ENCODE results near the gene SOCS4.
"Not testable (repeated sequence)": the region's sequence is repeated elsewhere in the genome, so short reads cannot be mapped to it uniquely, and the experiment has no call there.

SOCS4 gene

DNA sequence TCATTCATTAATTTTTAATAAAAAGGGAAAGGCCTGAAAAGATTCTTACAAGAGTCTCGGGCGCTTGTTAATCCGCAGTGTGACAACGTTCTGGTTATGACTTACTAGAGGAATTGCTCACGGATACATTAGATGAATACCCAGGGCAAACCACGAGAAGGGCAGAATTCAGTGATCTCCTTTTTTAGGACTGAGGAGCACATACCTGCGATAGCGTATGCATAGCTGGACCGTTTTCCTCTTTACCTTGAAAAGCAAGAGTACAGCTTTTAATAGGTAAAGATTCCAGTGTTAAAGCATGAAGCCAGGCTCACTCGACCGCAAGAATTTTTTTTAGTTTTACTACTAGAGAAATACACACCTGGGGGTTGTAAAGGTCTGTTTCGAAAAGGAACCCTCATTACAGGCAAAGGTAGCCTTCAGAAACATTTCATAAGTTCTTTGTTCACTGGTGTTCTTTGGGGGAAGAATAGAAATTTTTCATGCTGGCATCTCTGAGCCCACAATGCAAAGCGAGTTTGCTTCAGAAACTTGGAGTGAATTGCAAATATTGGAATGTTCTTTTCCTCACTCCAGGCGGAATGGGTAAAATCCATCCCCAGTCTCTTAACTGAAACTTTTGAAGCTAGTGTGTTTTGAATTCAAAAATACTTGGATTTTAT, 25.4 kb downstream of the SOCS4 start:
- DNase-seq (ENCODE audit: low read depth): no peak

DNA sequence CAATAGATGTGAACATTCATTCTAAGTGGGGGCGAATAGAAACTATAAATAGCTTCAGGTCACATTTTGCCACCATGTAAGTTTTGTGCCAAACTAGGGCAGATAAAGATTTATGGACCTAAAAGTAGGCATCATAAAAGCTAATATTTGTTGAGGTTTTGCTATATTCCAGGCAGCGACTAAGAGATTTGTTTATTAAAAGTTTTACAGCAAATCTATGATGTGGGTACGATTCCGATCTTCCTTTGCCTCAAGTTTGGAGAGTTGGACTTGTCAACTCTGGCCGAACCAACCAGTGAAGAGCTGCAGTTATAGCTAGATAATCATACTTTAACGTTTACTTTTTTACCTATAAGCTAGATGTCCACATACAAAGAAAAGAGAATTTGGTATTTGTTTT, 26.0 kb downstream of the SOCS4 start:
- no peak for DNase-seq (ENCODE audit: low read depth)

DNA sequence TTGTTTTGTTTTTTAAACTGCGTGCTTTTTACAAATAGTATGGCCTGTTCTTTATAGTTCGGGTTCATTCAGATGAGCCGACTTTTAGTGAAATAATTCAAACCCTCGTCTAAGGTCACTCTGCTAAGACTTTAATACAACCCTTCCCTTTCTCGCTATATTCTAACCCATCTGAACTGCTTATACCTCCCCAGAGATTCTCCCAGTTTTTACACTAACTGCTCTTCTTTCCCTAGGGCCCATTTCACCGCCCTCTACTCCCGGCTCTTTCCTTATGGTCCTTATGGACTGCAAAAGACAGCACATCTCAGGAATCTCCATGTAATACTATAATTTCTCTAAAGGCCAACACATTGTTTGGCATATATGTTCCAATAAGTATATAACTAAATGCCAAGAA, 26.5 kb downstream of the SOCS4 start:
- no peak for DNase-seq (ENCODE audit: low read depth)

DNA sequence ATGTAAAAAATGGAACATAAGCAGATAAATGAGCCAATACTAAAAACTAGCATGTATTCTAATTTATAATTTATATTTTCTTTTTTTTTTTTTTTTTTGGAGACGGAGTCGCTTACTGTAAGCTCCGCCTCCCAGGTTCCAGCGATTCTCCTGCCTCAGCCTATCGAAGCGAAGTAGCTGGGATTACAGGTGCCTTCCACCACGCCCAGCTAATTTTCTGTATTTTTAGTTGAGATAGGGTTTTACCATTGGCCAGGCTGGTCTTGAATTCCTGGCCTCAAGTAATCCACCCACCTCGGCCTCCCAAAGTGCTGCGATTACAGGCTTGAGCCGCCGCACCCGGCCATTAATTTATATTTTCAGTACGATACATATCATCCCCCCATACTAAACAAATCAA, 27.1 kb downstream of the SOCS4 start:
- no peak for DNase-seq (ENCODE audit: low read depth)

DNA sequence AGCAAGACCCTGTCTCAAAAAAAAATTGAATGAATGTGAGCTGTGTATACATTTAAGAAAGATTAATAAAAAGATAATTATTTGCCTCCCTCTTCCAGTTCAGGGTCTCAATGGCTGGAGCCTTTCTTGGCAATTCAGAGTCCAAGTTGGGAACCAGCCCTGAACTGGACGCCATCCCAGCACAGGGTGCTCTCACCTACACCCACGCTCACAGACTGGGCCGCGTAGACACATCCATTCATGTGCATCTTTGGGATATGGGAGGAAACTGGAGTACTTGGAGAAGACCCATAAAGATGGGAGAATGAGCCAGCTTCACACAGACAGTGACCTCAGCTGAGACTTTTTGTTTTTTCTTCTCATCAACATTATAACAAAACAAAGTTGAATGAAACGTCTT, 30.9 kb downstream of the SOCS4 start:
- DNase-seq (ENCODE audit: low read depth): no peak

DNA sequence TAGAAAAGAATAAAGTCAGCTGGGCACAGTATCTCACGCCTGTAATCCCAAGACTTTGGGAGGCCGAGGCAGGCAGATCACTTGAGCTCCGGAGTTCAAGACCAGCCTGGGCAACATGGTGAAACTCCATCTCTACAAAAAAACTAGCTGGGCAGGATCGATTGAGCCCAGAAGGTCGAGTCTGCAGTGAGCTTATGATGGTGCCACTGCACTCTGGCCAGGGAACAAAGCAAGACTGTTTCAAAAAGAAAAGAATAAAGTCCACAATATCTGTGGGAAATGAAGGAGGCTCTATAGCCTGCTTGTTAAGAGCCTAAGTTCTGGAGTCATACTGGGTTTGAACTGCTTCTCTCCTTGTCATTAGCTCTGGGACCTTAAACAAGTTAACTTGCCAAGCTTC, 32.3 kb downstream of the SOCS4 start:
- no peak for DNase-seq (ENCODE audit: low read depth)

DNA sequence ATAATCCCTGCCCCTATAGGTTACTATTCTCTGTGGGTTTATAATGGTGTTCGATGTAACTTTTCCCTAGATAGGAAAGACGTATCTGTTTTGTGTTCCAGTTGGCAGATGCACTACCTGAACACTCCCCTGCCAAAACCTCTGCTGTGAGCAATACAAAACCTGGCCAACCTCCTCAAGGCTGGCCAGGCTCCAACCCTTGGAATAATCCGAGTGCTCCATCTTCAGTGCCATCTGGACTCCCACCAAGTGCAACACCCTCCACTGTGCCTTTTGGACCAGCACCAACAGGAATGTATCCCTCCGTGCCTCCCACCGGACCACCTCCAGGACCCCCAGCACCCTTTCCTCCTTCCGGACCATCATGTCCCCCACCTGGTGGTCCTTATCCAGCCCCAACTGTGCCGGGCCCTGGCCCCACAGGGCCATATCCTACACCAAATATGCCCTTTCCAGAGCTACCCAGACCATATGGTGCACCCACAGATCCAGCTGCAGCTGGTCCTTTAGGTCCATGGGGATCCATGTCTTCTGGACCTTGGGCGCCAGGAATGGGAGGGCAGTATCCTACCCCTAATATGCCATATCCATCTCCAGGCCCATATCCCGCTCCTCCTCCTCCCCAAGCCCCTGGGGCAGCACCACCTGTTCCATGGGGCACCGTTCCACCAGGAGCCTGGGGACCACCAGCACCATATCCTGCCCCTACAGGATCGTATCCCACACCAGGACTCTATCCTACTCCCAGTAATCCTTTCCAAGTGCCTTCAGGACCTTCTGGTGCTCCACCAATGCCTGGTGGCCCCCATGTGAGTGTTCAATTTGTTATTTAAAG, 35.7 kb downstream of the SOCS4 start:
- DNase-seq (ENCODE audit: low read depth): no peak

DNA sequence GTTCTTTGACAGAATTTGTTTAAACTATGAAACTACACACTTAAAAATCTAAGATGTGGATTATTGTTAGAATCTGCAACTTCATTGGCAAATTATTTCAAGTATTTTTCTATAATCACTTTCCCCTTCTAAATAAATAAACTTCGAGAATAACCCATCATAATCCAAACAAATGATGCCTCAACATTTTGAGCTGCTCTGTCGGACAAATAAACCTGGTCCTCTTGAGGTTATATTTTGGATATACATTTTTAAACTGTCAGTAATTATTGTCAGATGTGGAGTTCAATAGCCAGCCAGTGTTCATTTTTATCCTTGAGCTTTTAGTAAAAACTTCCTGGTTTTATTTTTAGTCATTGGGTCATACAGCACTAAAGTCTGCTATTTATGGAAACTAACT, 37.9 kb downstream of the SOCS4 start:
- DNase-seq (ENCODE audit: low read depth): not testable (repeated sequence)

DNA sequence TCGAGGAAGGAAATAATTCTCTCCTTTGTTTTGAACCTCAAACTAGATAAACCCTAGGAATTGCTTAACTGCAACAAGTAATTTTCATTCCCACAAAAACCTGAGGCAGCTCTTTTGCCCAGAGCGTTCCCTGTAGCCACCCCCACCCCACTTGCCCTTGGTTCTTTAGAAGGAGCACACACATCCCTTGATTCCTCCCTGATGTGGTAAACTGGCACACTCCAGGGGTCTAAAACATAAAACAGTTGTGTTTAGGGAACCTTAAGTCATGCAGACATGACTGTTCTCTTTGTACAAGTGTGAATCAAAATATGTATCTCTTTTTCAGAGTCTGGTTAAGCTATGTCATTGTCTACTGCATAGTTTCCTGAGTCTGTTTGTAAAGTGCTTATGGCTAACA, 38.4 kb downstream of the SOCS4 start:
- DNase-seq (ENCODE audit: low read depth): no peak

DNA sequence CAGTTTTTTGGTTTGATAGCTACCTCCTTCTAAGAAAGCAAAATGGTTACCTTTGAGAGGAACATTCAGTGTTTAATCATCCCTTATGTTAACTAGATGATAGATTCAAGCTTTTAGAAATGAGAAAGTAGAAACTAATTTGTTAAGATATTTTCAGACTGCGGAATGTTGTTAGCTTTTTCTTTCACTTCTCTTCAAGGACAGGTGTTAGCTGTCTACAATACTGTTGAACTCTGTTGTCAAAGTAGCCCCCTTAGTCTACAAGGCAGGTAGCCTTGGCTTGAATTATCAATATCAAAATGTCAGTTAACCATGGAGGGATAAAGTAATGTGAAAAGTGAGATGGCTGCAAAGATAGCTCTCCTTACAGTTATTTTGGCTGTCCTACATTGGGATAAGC, 39.2 kb downstream of the SOCS4 start:
- no peak for DNase-seq (ENCODE audit: low read depth)

DNA sequence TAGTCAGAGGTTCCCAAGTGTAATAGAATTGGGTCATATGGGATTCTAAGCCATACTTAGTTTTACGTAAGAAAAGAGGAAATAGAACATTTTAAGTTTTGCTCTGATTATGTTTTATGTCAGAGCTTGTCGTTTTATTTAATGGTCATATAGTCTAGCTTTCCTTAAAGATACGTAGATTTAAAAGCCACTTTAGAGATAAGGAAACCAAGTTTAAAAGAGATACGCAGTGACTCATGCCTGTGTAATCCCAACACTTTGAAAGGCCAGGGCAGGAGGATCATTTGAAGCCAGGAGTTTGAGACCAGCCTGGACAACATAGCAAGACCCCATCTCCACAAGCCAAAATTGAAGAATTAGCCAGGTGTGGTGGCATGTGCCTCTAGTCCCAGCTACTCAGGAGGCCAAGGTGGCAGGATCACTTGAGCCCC, 44.0 kb downstream of the SOCS4 start:
- no peak for DNase-seq (ENCODE audit: low read depth)

DNA sequence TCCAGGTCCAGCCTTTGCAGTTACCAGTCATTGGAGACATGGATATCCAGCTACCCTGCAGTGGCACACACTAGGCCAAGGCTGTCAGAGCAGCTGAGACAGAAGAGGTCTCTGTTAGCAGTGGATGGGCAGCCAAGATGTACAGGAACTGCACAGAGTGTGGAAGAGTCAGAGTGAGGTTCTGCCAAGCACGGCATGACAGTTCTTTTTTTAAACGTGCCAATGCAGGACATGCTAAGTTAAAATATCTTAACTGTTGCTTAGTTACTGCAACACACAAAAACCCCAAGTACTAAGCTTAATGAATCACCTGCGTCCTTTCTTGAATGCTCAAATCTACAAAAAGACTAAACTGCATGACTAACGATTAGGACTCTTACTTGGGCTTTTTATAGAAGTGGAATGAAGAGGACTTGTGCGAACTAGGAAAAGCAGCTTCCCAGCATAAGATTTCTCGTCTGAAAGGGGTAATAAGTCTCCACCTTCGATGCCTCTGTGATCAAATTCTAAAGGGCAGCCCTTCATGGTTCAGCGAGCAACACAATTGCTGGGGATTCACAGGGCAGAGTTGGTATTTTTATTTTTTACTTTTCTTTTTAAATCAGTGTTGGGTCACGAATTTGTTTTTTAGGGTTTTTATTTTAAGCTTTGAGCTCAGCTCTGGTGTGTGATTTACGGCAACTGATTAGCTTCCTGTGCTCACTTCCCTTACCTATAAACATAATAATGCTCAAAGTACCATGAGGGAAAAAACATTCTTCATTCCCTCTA, 45.0 kb downstream of the SOCS4 start:
- DNase-seq (ENCODE audit: low read depth): no peak

DNA sequence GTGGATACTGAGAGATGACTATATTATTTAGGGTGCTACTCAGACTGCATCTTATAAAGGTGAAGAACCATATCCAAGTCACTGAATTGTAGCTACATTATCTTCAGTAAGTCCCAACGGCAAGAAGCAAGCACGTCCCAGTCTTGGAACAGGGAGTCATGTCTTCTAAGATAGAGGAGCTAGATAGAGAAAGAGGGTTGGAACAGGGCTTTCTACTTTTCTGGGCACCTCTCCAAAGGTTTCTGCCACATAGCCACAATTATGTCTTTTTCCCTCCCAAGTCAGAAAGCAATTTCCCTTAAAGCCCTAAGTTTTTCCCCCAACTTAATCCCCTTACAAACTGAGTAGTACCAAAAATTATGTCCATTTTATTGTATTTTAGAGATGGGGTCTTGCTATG, 46.8 kb downstream of the SOCS4 start:
- no peak for DNase-seq (ENCODE audit: low read depth)

DNA sequence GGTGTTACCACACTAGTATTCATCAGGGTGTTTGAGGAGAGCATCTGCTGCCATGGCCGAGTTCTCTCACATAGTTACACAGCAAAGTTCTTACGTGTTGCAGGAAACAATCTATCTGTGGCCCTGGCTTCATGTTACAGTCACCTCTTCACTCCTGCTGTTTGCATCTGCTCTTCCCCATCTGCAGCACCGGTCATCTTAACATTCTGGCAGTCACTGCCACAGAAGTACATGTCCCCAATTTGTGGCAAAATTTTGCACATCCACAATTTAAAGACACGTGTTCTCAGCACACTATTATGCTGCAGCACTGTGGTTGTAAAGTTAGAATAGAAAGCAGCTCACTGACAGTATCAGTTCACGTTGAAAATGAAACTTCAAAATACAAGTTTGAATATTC, 47.6 kb downstream of the SOCS4 start:
- no peak for DNase-seq (ENCODE audit: low read depth)

DNA sequence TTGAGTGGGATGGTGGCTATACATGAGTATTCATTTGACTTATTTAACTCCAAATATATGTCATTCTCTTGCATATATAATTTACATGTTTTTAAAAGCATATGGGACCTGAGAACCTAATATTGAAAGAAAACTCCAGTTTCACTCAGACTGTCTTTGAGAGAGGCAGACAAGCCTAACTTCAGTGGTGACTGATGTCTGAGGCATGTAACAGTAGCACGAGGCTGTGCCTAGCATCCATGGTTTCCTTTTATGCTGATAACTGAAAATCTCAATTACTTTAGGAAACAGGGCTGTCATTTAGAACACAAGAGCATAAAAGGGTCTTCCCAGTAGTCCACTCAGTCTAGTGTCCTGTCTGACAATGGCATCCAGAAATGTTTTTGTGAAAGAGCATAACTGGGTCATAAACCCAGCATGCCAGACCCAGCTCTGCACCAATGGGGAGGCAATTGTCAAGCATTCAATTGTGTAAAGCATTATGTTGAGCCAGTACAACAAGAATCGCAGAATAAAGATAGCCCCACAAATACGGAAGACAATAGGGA, 48.7 kb downstream of the SOCS4 start:
- DNase-seq (ENCODE audit: low read depth): no peak

DNA sequence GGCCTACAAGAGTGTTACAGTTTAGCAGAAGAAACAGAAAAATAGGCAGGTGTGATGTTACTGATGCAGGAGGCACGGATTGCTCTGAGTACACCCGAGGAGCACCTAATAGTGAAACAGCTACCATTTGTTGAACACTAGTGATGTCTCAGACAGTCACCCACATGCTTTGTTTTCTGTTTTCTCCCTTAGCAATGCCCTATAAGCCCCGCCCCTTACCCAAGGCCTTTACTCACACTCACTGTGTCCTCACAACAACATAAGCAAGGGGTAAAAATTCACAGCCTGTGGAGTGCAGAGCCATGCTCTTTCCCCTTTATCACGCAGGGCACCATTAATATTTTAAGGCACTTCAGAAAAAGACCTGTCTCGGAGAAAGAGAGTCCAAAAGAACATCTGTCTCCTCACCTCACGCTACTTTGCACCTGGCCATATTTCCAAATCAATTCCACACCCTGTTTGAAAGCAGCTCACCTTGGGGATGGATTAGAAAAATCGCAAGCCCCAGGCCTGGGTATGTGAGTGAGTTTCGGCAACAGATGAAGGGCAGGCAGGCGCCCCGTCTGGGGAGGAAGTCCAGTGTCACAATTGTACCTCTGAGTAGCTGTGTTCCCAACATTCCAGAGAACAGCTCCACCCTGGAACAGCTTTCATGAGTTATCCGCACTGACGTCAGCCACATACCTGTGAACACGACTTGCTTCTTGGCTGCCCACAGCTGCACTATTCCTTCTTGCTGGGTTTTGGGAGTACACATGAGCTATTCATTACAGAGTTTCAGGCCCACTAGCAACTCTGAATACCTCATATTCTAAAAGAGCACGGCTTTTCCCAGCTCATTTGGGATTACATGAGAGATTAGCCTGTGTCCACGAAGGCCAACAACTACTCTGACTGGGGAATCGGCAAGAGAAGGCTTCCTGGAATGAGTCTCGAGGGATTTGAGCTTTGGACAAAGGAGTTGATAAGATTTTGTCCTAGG, 50.4 kb downstream of the SOCS4 start:
- no peak for DNase-seq (ENCODE audit: low read depth)

DNA sequence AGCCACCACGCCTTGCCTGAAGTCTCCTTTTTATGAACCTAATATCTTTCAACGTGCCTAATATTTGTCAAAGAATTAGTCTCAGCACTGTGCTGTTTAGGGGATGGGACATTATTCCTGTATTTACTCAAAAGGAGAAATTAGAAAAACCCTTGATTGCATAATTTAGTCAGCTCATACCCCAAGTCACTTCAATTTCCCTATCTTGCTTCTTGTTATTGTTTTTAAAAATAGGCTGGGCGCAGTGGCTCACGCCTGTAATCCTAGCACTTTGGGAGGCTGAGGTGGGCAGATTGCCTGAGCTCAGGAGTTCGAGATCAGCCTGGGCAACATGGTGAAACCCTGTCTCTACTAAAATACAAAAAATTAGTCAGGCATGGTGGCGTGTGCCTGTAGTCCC, 52.9 kb downstream of the SOCS4 start:
- DNase-seq (ENCODE audit: low read depth): not testable (repeated sequence)

DNA sequence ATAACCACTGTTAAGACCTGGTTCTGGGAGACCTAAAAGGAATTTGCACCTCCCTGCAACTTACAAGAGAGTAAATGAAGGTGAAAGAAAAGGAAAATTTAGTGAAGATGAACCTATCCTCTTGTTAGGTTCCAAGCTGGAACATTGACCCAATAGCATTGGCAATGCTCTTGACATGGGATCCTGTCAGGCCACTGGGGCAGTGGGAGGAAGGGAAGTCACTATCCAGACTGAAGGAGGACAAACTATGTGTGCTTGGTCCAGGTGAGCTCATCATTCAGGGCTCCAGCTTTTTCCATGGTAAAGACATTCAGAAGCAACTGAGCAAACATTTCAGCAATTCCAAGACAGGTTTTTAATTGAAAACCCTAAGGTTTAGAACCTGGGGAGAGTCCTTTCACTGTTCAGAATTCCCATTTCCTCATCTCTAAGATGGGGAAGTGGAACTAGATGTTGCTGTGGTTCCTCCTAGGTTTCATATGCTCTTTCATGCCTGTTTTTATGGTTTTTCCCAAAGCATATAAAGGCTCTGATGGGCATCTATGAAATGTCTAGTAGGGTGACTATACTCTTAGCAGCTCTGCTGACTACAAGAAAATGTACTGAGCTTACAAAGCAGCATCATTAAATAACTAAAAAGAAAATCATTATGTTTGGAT, 57.5 kb downstream of the SOCS4 start:
- no peak for DNase-seq (ENCODE audit: low read depth)

DNA sequence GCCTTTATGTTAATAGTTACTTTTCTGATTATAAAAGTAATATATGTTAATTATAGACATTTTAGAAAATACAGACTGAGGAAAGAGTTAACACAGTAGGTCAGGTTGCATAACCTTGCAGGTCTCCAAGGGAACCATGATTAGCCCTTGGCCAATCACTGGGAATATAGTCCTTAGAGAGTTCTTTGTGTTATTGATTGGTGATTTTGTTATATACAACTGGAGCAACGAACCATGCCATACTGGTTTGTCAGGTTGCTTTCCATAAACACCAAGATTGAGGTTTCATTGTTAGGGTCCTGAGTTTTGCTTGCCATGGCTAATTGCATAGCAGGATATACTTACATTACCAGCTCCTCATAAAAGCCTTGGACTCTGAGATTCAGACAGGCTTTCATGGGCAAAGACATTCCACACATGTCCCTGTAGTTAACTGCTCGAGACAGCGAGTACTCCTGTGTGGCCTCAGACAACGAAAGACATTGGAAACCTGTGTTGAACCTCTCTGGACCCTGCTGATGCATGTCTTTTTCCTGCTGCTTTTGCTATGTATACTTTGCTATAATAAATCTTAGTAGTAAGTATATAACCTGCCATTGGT, 58.1 kb downstream of the SOCS4 start:
- DNase-seq (ENCODE audit: low read depth): no peak

DNA sequence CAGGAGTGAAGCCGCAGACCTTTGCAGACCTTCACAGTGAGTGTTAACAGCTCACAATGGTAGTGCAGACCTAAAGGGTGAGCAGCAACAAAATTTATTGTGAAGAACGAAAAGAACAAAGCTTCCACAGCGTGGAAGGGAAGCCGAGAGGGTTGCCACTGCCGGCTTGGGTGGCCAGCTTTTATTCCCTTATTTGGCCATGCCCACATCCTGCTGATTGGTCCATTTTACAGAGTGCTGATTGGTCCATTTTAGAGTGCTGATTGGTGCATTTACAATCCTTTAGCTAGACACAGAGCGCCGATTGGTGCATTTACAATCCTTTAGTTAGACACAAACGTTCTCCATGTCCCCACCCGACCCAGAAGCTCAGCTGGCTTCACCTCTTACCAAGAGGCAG, 59.9 kb downstream of the SOCS4 start:
- DNase-seq (ENCODE audit: low read depth): no peak

DNA sequence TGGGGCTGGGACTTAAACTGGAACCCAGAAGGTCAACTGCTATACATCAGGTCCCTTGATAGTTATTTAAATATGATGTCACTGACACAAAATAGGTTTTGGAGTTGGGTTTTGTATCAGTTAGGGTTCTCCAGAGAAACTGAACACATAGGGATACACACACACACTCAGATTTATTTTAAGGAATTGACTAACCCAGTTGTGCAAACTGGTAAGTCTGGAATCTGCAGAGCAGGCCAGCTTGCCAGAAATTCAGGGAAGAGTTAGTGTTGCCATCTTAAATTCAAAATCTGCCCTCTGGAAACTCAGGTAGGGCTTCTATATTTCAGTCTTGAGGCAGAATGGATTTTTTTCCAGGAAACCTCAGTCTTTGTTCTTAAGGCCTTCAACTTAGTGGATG, 61.3 kb downstream of the SOCS4 start:
- no peak for DNase-seq (ENCODE audit: low read depth)
